ENCODE measurements around the gene TIAM2. TPM values are rescaled to one million over a fixed set of nuclear protein-coding genes. Genes with fewer than 3 reads are reported as not detected.
"Not testable (repeated sequence)": the region's sequence is repeated elsewhere in the genome, so short reads cannot be mapped to it uniquely, and the experiment has no call there.

The TIAM2 gene
- total RNA-seq, result 171 TPM

DNA sequence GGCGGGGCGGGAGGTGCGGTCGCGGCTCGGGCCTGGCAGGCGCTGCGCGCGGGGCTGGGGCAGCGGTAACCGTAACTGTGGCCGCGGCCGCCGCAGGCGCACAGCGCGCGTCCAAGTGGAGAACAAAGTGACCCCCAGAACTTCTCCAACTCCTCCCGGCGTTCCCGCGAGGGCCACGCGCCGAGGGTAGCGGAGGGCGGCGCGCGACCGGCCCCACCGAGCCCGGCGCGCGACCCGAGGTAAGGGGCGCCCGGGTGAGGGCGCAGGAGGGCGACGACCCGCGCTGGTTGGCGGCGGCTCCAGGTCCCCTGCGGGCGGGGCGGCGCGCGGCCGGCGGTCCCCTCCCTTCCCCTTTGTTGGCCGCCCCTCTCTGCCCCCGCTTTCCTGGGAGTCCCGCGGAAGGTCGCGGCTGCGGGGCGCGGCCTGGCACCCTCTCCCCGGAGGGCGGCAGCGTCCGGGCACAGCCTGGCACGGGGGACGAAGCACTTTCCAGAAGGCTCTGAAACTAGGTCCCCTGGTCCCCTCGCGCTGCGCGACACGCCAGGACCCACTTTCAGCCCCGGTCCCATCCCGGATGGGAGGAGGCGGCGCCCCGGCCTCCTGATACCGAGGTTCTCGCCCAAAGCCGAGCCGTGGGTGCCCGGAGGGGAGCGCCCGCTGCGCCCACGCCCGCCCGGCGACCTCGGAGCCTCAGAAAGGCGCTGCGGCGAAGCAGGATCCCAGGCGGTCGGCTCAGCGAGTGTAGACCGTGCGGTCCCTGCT lies at the start of gene TIAM2:
TIAM2 (plus strand) TSS at position 62 of the 762 bp plus-strand sequence. CDS start 133,909 bp downstream, outside the sequence.
- FAIRE-seq (no peak), DNase-seq (ENCODE audit: low spot score in 2 of 2) (peak; percentile 41 to 50)

DNA sequence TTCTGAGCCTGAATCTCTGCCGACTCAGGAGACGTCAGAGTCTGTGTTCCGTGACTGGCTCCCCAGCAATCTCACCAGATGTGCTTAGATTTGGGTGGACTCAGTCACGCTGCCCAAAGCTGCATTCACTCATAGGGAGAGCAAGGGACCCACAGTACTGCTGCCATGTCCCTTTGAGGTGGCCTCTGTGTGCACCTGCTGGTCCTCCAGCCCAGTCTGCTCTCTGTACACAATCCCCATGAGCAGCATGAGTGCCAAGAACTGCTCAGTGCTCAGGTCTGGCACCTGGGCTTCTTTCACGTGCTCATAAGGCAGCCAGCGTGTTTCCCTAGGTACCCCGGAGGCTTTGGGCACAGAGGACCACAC lies 44.2 kb upstream of the TIAM2 start:
- FAIRE-seq, result no peak
- DNase-seq (ENCODE audit: low spot score in 2 of 2), result no peak

DNA sequence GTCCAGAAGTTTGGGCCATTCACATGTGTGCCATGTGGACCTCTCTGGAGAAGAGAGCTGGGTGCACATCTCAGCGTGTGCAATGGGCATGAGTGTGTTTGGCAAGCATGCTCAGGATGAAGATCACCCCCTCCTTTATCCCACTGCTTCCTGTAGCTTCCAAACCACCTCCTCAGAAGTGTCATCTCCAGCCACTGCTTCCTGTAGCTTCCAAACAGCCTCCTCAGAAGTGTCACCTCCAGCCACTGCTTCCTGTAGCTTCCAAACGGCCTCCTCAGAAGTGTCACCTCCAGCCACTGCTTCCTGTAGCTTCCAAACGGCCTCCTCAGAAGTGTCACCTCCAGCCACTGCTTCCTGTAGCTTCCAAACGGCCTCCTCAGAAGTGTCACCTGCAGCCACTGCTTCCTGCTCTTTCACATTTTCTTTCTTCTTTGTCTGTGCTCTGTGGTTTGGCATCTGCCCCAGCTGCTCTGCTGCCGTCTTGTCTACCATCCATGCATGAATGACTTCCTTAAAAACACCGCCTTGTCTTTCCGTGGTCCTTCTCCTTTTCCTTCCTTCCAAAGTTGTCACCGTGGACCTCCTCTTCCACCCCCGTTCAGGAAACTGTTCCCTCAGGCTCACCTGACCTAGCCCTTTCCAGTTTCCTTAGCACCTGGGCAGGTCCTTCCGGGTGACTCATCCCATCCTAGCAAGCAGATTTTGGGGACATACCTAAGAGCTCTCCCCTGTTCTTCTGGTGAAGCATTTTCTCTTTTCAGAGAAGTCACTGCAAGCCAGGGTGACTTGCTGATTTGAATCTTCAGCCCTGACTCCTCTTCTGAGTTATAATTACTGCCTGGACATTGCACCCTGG lies 43.5 kb upstream of the TIAM2 start:
- no peak for DNase-seq (ENCODE audit: low spot score in 2 of 2)
- no peak for FAIRE-seq

DNA sequence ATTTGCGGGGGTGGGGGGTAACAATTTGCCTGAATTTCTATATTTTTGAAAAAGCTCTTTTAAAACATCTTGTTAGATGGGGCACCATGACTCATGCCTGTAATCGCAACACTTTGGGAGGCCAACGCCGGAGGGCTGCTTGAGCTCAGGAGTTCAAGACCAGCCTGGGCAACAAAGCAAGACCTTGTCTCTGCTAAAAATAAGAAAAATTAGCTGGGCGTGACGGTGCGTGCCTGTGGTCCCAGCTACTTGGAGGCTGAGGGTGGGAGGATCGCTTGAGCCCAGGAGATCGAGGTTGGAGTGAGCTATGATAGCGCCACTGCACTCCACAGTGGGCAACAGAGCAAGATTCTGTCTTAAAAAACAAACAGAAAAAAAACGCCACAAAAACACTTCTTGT lies 41.5 kb upstream of the TIAM2 start:
- no peak for FAIRE-seq

DNA sequence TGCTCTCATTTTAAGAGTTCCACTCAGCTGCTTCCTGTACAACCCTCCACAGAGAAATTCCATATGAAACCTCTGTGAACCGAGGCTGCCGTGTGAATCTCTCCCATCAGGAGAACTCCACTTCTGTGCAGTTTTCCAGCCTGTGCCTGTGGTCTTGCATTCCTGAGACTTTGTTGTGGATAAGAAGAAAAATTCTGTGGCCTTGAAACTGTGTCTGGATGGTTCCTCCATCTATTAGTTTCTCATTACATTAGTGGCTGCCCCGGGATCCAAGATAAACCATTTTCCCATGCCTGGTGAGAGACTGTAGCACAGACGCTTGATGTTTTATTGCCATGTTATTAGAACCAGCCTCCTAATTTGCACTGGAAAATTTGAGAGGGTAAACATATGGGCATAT lies 40.8 kb upstream of the TIAM2 start:
- DNase-seq (ENCODE audit: low spot score in 2 of 2) (no peak), FAIRE-seq (no peak)

More for the DNA sequence above, 41.5 kb upstream of the TIAM2 start:
- DNase-seq (ENCODE audit: low spot score in 2 of 2), result no peak

DNA sequence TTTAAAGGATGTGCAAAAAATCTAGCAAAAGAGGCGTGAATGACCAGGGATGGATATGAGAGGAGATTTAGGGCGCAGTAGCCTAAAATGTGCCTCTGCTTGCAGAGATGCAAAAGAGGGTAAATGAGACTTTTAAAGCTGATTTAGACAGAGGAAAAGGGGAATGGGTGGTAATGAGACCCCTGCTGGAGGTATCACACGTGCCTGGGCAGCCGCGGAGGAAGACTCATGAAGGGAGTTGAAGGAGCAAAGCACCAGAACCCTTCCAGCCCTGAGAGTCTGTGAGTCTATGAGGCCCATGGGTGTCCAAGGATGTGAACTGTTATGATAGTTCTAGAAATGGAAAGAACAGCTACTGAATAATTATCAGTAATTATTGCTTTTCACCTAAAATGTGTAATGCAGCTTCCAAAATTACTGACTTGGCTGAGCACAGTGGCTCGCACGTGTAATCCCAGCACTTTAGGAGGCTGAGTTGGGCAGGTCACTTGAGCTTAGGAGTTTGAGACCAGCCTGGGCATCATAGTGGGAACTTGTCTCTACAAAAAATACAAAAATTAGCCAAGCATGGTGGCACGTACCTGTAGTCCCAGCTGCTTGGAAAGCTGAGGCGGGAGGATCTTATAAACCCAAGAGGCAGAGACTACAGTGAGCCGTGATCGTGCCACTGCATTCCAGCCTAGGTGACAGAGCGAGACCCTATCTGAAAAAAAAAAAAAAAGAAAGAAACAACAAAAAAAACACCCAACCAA lies 38.2 kb upstream of the TIAM2 start:
- FAIRE-seq (no peak), DNase-seq (ENCODE audit: low spot score in 2 of 2) (no peak)

DNA sequence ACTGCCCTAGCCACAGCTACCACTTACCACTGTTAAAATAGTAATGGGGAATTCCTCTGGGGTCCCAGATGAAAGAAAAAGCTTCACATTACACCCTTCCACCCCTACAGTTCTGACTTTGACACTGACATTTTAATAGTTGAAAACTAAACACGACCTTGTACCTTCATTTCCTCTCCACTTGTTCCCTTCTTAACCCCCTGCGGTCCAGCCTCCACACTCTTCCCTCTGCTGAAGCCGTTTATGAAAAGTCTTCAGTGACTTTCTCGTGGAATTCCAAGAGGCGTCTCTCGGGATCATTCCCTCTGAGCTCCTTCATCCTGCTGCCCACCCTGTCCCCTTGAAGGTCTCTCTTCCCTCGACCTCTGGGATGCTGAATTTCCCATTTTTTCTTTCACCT lies 36.6 kb upstream of the TIAM2 start:
- DNase-seq (ENCODE audit: low spot score in 2 of 2) (no peak), FAIRE-seq (no peak)

DNA sequence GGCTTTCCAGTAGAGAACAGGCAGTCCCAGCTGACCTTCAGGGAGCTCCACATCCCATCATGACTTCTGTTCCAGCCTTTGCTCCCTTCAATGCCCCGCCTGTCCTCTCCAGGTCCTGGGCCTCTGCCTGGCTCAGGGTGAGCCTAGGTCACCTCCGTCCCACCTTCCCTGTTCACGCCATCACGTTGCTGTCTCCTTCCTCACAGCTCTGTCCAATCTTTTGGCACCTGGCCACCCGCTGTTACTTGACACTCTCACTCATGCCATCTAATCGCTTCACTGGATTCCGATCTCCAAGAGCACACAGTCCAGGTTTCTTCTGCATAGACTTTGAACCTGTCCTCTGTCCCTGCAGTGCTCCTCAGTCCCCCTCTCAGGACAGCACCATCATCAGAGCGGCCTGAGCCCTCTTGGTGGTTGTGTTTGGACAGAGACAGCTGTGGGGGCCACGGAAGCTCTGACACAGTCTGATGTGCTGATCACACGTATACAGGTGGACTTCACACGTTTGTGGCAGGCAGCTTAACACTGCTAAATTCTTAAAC lies 34.7 kb upstream of the TIAM2 start:
- no peak for FAIRE-seq
- DNase-seq (ENCODE audit: low spot score in 2 of 2), result no peak

DNA sequence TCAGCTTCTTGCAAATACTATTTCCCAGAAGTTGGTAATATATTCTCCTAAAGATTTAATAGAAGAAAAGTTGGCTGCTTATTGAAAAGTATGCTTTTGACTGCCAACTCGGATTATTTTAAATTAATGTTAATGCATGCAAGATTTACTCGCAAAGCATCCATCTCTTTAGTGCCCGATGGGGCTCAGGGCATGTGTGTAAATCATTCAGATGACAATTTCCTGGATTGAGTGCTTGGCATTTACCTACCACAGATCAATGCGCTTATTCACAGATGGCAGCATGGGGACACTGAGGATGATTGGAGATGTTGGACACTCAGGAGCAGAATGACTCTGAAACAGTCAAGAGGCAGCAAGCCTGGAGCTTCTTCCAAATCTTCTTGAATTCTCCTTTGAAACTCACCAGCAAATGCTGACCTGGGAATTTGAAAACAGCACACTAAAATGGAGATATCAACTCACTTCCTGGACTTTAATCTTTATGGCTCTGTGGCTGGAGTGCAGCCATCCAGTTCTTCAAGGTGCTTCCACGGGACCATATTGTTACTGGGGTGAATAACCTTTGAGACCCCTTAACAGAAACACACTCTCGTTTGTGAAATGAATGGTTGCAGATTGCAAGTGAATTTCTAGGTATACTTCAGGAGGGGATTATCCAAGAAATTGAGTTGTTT lies 34.1 kb upstream of the TIAM2 start:
- FAIRE-seq (no peak), DNase-seq (ENCODE audit: low spot score in 2 of 2) (no peak)

DNA sequence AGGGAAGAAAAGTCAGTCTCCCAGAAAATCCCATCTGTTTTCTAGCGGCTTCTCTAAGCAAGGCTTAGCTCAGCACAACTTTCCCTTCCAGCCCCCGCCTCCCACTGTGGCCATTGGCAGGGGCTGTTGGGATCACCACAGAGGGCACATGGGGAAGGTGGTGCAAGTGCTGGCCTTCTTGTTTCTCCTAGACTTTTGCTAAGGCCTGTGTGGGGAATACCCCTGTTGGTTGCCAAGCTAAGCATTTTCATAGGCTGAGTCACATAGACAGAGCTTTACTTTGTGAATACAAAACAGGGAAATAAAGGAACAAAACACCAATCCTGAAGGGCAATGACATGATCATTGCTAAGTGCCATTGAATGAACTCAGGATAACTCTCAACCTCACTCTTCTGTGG lies 32.4 kb upstream of the TIAM2 start:
- FAIRE-seq (no peak), DNase-seq (ENCODE audit: low spot score in 2 of 2) (no peak)

DNA sequence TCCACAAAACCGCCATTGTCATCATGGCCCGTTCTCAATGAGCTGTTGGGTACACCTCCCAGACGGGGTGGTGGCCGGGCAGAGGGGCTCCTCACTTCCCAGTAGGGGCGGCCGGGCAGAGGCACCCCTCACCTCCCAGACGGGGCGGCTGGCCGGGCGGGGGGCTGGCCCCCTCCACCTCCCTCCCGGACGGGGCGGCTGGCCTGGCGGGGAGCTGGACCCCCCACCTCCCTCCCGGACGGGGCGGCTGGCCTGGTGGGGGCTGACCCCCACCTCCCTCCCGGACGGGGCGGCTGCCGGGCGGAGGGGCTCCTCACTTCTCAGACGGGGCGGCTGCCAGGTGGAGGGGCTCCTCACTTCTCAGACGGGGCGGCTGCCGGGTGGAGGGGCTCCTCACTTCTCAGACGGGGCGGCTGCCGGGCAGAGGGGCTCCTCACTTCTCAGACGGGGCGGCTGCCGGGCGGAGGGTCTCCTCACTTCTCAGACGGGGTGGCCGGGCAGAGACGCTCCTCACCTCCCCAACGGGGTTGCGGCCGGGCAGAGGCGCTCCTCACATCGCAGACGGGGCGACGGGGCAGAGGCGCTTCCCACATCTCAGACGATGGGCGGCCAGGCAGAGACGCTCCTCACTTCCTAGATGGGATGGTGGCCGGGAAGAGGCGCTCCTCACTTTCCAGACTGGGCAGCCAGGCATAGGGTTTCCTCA lies 28.9 kb upstream of the TIAM2 start:
- not testable (repeated sequence) for FAIRE-seq; DNase-seq (ENCODE audit: low spot score in 2 of 2)

DNA sequence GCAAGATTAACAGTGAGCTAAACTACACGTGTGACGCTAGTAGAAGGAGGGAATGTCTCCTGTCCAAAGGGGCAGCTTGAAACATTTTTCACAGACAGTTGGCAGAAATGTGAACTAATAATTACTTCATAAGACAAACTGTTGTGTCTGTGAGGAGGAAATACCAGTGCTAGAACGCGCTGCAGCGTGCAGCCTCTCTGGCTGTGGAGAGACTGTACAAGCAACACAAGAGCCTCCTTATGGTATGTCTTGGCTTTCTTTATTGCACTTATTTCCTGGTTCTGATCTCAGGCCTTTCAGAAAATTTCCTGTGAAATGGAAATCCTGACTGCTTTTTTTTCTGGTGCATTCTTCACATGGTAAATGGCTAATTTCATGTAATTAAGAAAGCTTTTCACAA lies 25.3 kb upstream of the TIAM2 start:
- DNase-seq (ENCODE audit: low spot score in 2 of 2) (no peak), FAIRE-seq (no peak)

DNA sequence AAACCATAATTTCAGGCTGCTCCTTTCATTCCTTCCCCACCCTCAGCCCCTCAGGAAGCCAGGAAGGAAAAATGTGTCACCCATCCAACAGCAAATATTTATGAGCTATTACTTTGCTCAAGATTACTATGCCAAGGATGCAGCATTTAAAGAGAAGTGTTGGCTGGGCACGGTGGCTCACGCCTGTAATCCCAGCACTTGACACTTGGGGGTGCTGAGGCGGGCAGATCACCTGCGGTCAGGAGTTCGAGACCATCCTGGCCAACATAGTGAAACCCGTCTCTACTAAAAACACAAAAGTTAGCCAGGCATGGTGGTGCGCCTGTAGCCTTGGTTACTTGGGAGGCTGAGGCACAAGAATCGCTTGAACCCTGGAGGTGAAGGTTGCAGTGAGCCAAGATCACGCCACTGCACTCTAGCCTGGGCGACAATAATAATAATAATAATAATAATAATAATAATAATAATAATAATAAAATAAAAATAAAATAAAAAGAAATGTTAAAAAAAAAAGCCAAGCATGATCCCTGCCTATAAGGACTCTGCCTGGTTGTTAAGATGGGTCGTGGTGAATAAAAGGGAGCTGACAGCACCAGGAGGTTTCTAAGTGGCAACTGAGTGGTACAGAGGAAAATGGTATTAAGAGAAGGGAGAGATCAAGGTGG lies 20.5 kb upstream of the TIAM2 start:
- FAIRE-seq (no peak), DNase-seq (ENCODE audit: low spot score in 2 of 2) (no peak)

DNA sequence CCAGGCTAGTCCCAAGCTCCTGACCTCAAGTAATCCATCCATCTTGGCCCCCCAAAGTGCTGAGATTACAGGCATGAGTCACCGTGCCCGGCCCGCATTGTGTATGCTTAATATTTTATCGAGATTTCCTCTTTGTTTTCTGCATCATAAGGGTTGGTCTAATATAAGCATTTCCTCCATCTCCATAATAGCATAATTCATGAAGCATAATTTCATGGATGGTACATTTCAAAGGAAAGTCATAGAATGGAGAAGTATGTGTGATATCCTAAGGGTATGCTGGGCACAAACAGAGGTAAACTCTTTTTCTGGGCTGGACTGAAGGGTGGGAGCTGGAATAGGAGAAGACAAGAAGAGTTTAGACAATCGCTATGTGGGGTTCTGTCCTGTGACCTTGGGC lies 17.5 kb upstream of the TIAM2 start:
- DNase-seq (ENCODE audit: low spot score in 2 of 2) (no peak), FAIRE-seq (no peak)

DNA sequence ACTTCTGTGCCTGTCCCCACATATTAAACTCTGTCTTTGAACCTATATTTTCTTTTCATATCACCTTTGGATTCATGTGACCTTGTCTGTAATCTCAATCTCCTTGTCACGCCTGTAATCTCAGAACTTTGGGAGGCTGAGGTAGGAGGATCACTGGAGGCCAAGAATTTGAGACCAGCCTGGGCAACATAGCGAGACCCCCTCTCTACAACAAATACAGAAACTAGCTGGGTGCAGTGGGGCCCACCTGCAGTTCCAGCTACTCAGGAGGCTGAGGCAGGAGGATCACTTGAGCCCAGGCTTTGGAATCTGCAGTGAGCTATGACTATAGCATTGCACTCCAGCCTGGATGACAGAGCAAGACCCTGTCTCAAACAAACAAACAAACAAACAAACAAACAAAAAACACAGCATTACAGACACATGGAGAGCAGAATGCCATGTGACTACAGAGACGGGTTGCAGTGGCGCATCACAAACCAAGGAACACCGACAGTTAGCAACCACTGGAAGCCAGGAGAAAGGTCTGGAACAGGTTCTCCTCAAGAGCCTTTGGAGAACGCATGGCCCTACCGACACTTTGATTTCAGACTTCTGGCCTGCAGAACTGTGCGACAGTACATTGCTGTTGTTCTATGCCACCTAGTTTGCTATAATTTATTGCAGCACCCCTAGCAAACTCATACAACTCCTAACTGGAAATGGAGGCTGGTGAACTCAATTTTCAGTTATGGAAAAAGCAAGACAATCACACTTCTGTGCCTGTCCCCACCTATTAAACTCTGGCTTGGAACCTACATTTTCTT lies 14.6 kb upstream of the TIAM2 start:
- DNase-seq (ENCODE audit: low spot score in 2 of 2), result no peak
- FAIRE-seq, result no peak

DNA sequence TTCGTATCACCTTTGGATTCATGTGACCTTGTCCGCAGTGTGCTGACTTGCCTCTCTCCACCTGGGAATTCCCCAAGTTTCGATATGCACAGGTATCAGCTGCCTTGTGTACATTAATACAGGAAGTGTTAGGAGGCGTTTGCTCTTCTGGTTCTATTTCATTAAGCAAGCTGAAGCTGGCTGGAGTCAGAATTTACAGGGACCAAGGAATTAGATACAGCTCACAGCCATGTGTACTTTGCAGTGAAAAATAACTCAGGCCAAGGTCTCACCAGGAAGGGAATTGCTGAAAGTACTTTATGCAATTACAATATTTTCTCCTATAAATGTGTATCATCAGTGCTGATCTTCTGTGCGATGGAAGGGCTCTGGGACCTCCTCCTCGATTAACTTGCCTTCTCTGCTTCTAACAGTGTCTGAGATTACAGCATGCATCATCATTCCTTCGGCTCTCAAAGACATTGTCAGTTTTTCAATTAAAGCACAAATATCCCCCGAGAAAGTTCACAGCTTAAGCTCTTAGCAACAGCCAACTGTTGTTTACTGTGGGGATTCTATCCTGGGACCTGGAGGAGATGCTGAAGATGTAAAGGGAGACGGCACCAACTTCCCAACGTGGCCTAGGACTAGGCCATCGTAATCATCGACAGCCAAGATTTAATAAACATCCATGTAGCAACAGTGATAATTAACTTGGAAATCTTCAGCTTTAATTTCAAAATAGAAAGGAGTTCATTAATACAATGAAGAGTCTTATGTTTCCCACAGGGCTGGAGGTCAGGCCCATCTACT lies 13.8 kb upstream of the TIAM2 start:
- FAIRE-seq (no peak), DNase-seq (ENCODE audit: low spot score in 2 of 2) (no peak)

DNA sequence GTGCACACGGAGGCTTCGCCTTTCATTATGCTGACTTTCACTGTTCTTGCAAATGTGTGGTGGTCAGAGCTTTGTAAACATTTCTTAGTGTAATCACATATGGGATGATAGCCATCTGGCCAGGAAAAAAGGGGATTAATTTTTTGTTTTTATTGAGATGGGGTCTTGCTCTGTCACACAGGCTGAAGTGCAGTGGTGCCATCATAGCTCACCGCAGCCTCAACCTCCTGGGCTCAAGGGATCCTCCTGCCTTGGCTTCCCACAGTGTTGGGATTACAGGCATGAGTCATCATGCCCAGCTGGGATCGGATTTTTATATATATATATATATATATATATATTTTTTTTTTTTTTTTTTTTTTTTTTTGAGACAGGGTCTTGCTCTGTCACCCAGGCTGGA lies 11.0 kb upstream of the TIAM2 start:
- FAIRE-seq (no peak), DNase-seq (ENCODE audit: low spot score in 2 of 2) (no peak)
